CD8-positive, alpha-beta memory T cell (primary cell): ENCODE data around the gene TMEM253. TPM values are rescaled to one million over a fixed set of nuclear protein-coding genes. Genes with fewer than 3 reads are reported as not detected.

ENCODE experiments used
- CTCF ChIA-PET: fragments of 350-600 bp; sonication (Branson Sonifier 250); formaldehyde crosslinking; loops from one replicate; lab custom pipeline; 2021; ENCODE audit warnings: antibody characterized with exemption; lab: Charles Lee
- POLR2A ChIA-PET: fragments of 350-600 bp; sonication (Branson Sonifier 250); formaldehyde crosslinking; loops from one replicate; lab custom pipeline; 2021; ENCODE audit warnings: antibody characterized with exemption; lab: Charles Lee
- DNase-seq, 5 donors: peaks; one replicate each; pipeline versions ENCODE4 v3.0.0 to v3.0.0-alpha.2; 2020 to 2022; ENCODE audit warnings: mixed read lengths in 1 of 5
- H3K27ac ChIP-seq: one replicate; pipeline ENCODE4 v1.7.0; 2013; ENCODE audit warnings: low read depth, mild to moderate bottlenecking, low read length, moderate library complexity
- H3K27me3 ChIP-seq: 2 replicates; pipeline ENCODE4 v1.7.0; 2013; ENCODE audit warnings: low read length, mild to moderate bottlenecking; ENCODE audit not compliant: insufficient read depth, poor library complexity, severe bottlenecking
- H3K36me3 ChIP-seq: 2 replicates; pipeline ENCODE4 v1.7.0; 2013; ENCODE audit warnings: mild to moderate bottlenecking, low read length, moderate library complexity; ENCODE audit not compliant: insufficient read depth
- H3K4me1 ChIP-seq: 2 replicates; pipeline ENCODE4 v1.7.0; 2013; ENCODE audit warnings: mild to moderate bottlenecking, low read length, moderate library complexity; ENCODE audit not compliant: insufficient read depth
- H3K4me3 ChIP-seq: 2 replicates; pipeline ENCODE4 v1.7.0; 2013; ENCODE audit warnings: mild to moderate bottlenecking, low read length
- H3K9me3 ChIP-seq: 2 replicates; pipeline ENCODE4 v1.7.0; 2013; ENCODE audit warnings: mild to moderate bottlenecking, low read length
- H3K27ac Mint-ChIP-seq, 8 donors: one replicate each; pipeline ENCODE4 v1.8.0; 2020 to 2021; ENCODE audit warnings: mixed read lengths in 8 of 8, mild to moderate bottlenecking in 6 of 8, inconsistent platforms in 3 of 8, moderate library complexity in 3 of 8
- H3K27me3 Mint-ChIP-seq, 2 donors: one replicate each; pipeline ENCODE4 v1.8.0; 2020 to 2021; ENCODE audit warnings: mixed read lengths in 2 of 2, mild to moderate bottlenecking in 1 of 2, moderate library complexity in 1 of 2
- H3K36me3 Mint-ChIP-seq, 3 donors: one replicate each; pipeline ENCODE4 v1.8.0; 2020 to 2021; ENCODE audit warnings: mixed read lengths in 3 of 3, inconsistent platforms in 1 of 3, mild to moderate bottlenecking in 1 of 3
- H3K4me1 Mint-ChIP-seq, 3 donors: one replicate each; pipeline ENCODE4 v1.8.0; 2020 to 2021; ENCODE audit warnings: mixed read lengths in 3 of 3, inconsistent platforms in 1 of 3, mild to moderate bottlenecking in 1 of 3
- H3K4me3 Mint-ChIP-seq, 7 donors: one replicate each; pipeline ENCODE4 v1.8.0; 2020 to 2021; ENCODE audit warnings: mixed read lengths in 7 of 7, mild to moderate bottlenecking in 6 of 7, moderate library complexity in 4 of 7, inconsistent platforms in 2 of 7
- H3K9me3 Mint-ChIP-seq, 5 donors: one replicate each; pipeline ENCODE4 v1.8.0; 2020 to 2022; ENCODE audit warnings: mixed read lengths in 5 of 5, mild to moderate bottlenecking in 3 of 5, moderate library complexity in 2 of 5, inconsistent platforms in 1 of 5
- polyA plus RNA-seq: library from polyadenylated mRNA; unstranded; fragments of 300-500 nt; fragmentation: Illumina TruSeq; gene quantifications from one replicate; pipeline ENCODE4 v1.2.3, GENCODE V29; 2021
- total RNA-seq, 2 experiments: library from RNA; stranded (reverse); gene quantifications; one replicate each; pipeline ENCODE4 v1.2.3, GENCODE V29; 2021

TMEM253 gene
- total and polyA plus RNA-seq, 3 experiments from 2014 or later = not detected

GRCh38 chr14:21058903-21059302 is 42.0 kb upstream of the TMEM253 start:
- no peaks in the 10 kb centered on the region for H3K9me3 ChIP-seq
- no peak overlapping the region for H3K4me3 ChIP-seq
- no peak overlapping the region for H3K27ac ChIP-seq
- no peak for DNase-seq
- H3K27me3 ChIP-seq = peaks cover 5% of the 10 kb centered on the region
- ChIA-PET POLR2A (no interaction called here), CTCF (interaction anchor here (1.3 to 4.4 kb wide), 2 partner anchors 9 to 44 kb away, joined by 4 to 14 read pairs; no protein-coding TSS in a partner anchor)
- no peaks in the 10 kb centered on the region for H3K36me3 ChIP-seq
- no peaks in the 10 kb centered on the region for H3K9me3 Mint-ChIP-seq
- no peaks in the 10 kb centered on the region for H3K4me1 ChIP-seq
- H3K27me3 Mint-ChIP-seq = peaks cover 8 to 31% of the 10 kb centered on the region in 2 donors
- H3K4me1 Mint-ChIP-seq = no peaks in the 10 kb centered on the region
- no peak overlapping the region for H3K27ac Mint-ChIP-seq
- H3K36me3 Mint-ChIP-seq = no peaks in the 10 kb centered on the region
- no peak overlapping the region for H3K4me3 Mint-ChIP-seq

- H3K36me3 Mint-ChIP-seq = no peaks in the 10 kb centered on the region
- H3K9me3 Mint-ChIP-seq = no peaks in the 10 kb centered on the region
- H3K9me3 ChIP-seq = no peaks in the 10 kb centered on the region
- H3K4me1 ChIP-seq = no peaks in the 10 kb centered on the region
- no peak overlapping the region for H3K27ac Mint-ChIP-seq
- H3K27me3 Mint-ChIP-seq = peaks cover 8 to 37% of the 10 kb centered on the region in 2 donors
- H3K4me1 Mint-ChIP-seq = no peaks in the 10 kb centered on the region
- no peak for DNase-seq
- H3K27me3 ChIP-seq = peaks cover 5% of the 10 kb centered on the region
- CTCF ChIA-PET = interaction anchor here (4.4 kb wide), 1 partner anchor 8 kb away, joined by 14 read pairs; no protein-coding TSS in a partner anchor
- POLR2A ChIA-PET = no interaction called here
- no peak overlapping the region for H3K4me3 ChIP-seq
- no peaks in the 10 kb centered on the region for H3K36me3 ChIP-seq
- H3K27ac ChIP-seq = no peak overlapping the region
- no peak overlapping the region for H3K4me3 Mint-ChIP-seq
Observed at GRCh38 chr14:21059842-21060613, 40.8 kb upstream of the TMEM253 start.

GRCh38 chr14:21060614-21061346 is 40.1 kb upstream of the TMEM253 start:
- Histone ChIP-seq H3K9me3 (no peaks in the 10 kb centered on the region), H3K27me3 (peaks cover 5% of the 10 kb centered on the region), H3K4me3 (no peak overlapping the region), H3K27ac (no peak overlapping the region), H3K36me3 (no peaks in the 10 kb centered on the region), H3K4me1 (no peaks in the 10 kb centered on the region)
- H3K27me3 Mint-ChIP-seq = peaks cover 14 to 44% of the 10 kb centered on the region in 2 donors
- H3K4me1 Mint-ChIP-seq = no peaks in the 10 kb centered on the region
- no peak for DNase-seq
- no peak overlapping the region for H3K4me3 Mint-ChIP-seq
- H3K9me3 Mint-ChIP-seq = no peaks in the 10 kb centered on the region
- ChIA-PET POLR2A (no interaction called here), CTCF (interaction anchor here (1.4 to 2.4 kb wide), 2 partner anchors 32 to 47 kb away, joined by 3 to 7 read pairs; no protein-coding TSS in a partner anchor)
- H3K27ac Mint-ChIP-seq = no peak overlapping the region
- peaks cover 0 to 1% (median 0%) of the 10 kb centered on the region in 3 donors for H3K36me3 Mint-ChIP-seq

DNA sequence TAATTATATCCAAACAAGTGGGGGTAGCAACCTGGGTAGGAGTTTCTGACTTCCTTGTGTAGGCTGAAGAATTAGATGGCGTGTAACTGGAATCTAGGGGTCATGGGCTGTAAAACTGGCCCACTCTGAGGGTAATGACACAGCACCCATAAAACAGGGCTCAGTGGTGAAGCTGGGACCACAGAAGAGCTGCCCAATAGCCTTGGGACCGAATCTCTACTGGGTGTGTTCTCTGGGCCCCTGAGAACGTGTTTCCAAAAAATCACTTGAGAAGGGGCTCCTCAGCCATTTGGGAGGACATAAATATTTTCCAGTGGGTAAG is 39.6 kb upstream of the TMEM253 start:
- DNase-seq = no peak
- Histone ChIP-seq H3K27ac (no peak overlapping the region), H3K4me3 (no peak overlapping the region), H3K27me3 (peaks cover 5% of the 10 kb centered on the region), H3K9me3 (no peaks in the 10 kb centered on the region), H3K36me3 (no peaks in the 10 kb centered on the region), H3K4me1 (no peaks in the 10 kb centered on the region)
- H3K36me3 Mint-ChIP-seq = peaks cover 0 to 1% (median 0%) of the 10 kb centered on the region in 3 donors
- no peak overlapping the region for H3K4me3 Mint-ChIP-seq
- no peaks in the 10 kb centered on the region for H3K4me1 Mint-ChIP-seq
- no peak overlapping the region for H3K27ac Mint-ChIP-seq
- no peaks in the 10 kb centered on the region for H3K9me3 Mint-ChIP-seq
- ChIA-PET POLR2A (no interaction called here), CTCF (interaction anchor here (0.8 to 2.4 kb wide), 3 partner anchors 32 to 53 kb away, joined by 3 to 7 read pairs (median 3); no protein-coding TSS in a partner anchor)
- peaks cover 17 to 48% of the 10 kb centered on the region in 2 donors for H3K27me3 Mint-ChIP-seq

GRCh38 chr14:21063479-21063878 is 37.4 kb upstream of the TMEM253 start:
- ChIA-PET POLR2A (no interaction called here), CTCF (interaction anchor here (2.8 to 6.3 kb wide), 2 partner anchors 29 to 44 kb away, joined by 11 to 130 read pairs; no protein-coding TSS in a partner anchor)
- no peak for DNase-seq
- no peak overlapping the region for H3K4me3 ChIP-seq
- no peak overlapping the region for H3K27ac Mint-ChIP-seq
- H3K9me3 ChIP-seq = no peaks in the 10 kb centered on the region
- no peaks in the 10 kb centered on the region for H3K9me3 Mint-ChIP-seq
- H3K4me3 Mint-ChIP-seq = no peak overlapping the region
- H3K4me1 Mint-ChIP-seq = peaks cover under 1 to 3% (median 2%) of the 10 kb centered on the region in 3 donors
- no peaks in the 10 kb centered on the region for H3K36me3 ChIP-seq
- peaks cover 17% of the 10 kb centered on the region for H3K27me3 ChIP-seq
- H3K4me1 ChIP-seq = peaks cover 4% of the 10 kb centered on the region
- no peak overlapping the region for H3K27ac ChIP-seq
- peaks cover 0 to 1% (median 0%) of the 10 kb centered on the region in 3 donors for H3K36me3 Mint-ChIP-seq
- H3K27me3 Mint-ChIP-seq = peaks cover 34 to 67% of the 10 kb centered on the region in 2 donors

- Mint-ChIP-seq H3K36me3 (peaks cover 0 to 1% (median 0%) of the 10 kb centered on the region in 3 donors), H3K4me3 (no peak overlapping the region), H3K9me3 (no peaks in the 10 kb centered on the region), H3K27me3 (peaks cover 53 to 81% of the 10 kb centered on the region in 2 donors), H3K27ac (peak overlapping the region in 1 of 8 donors; percentile 9), H3K4me1 (peaks cover 23 to 34% (median 25%) of the 10 kb centered on the region in 3 donors)
- CTCF ChIA-PET = interaction anchor here (1.4 to 6.3 kb wide), 10 partner anchors 9 to 52 kb away, joined by 4 to 130 read pairs (median 17); partner anchors contain the start of genes RNASE8, TMEM253 and ZNF219
- peaks cover 48% of the 10 kb centered on the region for H3K27me3 ChIP-seq
- H3K36me3 ChIP-seq = no peaks in the 10 kb centered on the region
- DNase-seq = no peak
- no peak overlapping the region for H3K4me3 ChIP-seq
- no peaks in the 10 kb centered on the region for H3K9me3 ChIP-seq
- H3K4me1 ChIP-seq = peaks cover 36% of the 10 kb centered on the region
- POLR2A ChIA-PET = no interaction called here
- H3K27ac ChIP-seq = no peak overlapping the region
Observed at GRCh38 chr14:21066882-21067502, 33.9 kb upstream of the TMEM253 start.

GRCh38 chr14:21068521-21069387 is 32.1 kb upstream of the TMEM253 start:
- Histone ChIP-seq H3K9me3 (no peaks in the 10 kb centered on the region), H3K4me3 (peak overlapping the region; percentile 45), H3K27me3 (peaks cover 61% of the 10 kb centered on the region), H3K36me3 (no peaks in the 10 kb centered on the region), H3K4me1 (peaks cover 36% of the 10 kb centered on the region), H3K27ac (no peak overlapping the region)
- peaks cover 60 to 82% of the 10 kb centered on the region in 2 donors for H3K27me3 Mint-ChIP-seq
- H3K9me3 Mint-ChIP-seq = no peaks in the 10 kb centered on the region
- H3K36me3 Mint-ChIP-seq = peaks cover 0 to 1% (median 0%) of the 10 kb centered on the region in 3 donors
- ChIA-PET POLR2A (interaction anchor here (0.8 to 1.4 kb wide), 3 partner anchors 19 to 36 kb away, joined by 3 to 4 read pairs (median 4); no protein-coding TSS in a partner anchor), CTCF (interaction anchor here (1.0 to 6.3 kb wide), 22 partner anchors 8 to 146 kb away, joined by 3 to 130 read pairs (median 6); partner anchors contain the start of genes RNASE8, TMEM253 and ZNF219)
- DNase-seq = peak; percentile 37 to 77 (median 54)
- peak overlapping the region; percentile 75 to 92 (median 81) for H3K4me3 Mint-ChIP-seq
- H3K27ac Mint-ChIP-seq = peak overlapping the region in 7 of 8 donors; percentile 43 to 95 (median 85)
- peaks cover 23 to 40% (median 29%) of the 10 kb centered on the region in 3 donors for H3K4me1 Mint-ChIP-seq
